Spinal cord (tissue), 10 donors: ENCODE measurements around the gene MYO1G. TPM values are rescaled to one million over a fixed set of nuclear protein-coding genes. Genes with fewer than 3 reads are reported as not detected.

Experiments used
- DNase-seq, 6 donors: peaks; one replicate each; pipeline versions ENCODE4 v3.0.0 to v3.0.0-alpha.2; 2013 to 2015; ENCODE audit warnings: low spot score in 6 of 6, low read depth in 4 of 6
- H3K27ac ChIP-seq: one replicate; pipeline ENCODE4 v1.5.1; 2013; ENCODE audit warnings: low read depth, low read length, control low read depth
- H3K27me3 ChIP-seq: one replicate; pipeline ENCODE4 v1.6.1; 2013; ENCODE audit warnings: low read length; ENCODE audit not compliant: control insufficient read depth, insufficient read depth
- H3K36me3 ChIP-seq: one replicate; pipeline ENCODE4 v1.6.1; 2013; ENCODE audit warnings: low read length; ENCODE audit not compliant: control insufficient read depth, insufficient read depth
- H3K4me1 ChIP-seq: one replicate; pipeline ENCODE4 v1.6.1; 2013; ENCODE audit warnings: low read length; ENCODE audit not compliant: control insufficient read depth, insufficient read depth
- H3K4me3 ChIP-seq: one replicate; pipeline ENCODE4 v1.5.1; 2013; ENCODE audit warnings: low read depth, low read length, control low read depth
- H3K9me3 ChIP-seq: one replicate; pipeline ENCODE4 v1.6.1; 2013; ENCODE audit warnings: low read length; ENCODE audit not compliant: control insufficient read depth, insufficient read depth
- WGBS: methylation state at CpG from one replicate; pipeline ENCODE4 v1.1.5; 2013; ENCODE audit warnings: missing lambda C conversion rate; ENCODE audit not compliant: insufficient coverage; 5-methylcytosine and 5-hydroxymethylcytosine counted together
- polyA plus RNA-seq, 2 donors: library from polyadenylated mRNA; unstranded; fragments of 120-200 nt; gene quantifications; one replicate each; pipeline ENCODE4 v1.2.1, GENCODE V29; 2013; ENCODE audit not compliant: insufficient read length in 2 of 2
- total RNA-seq, 2 donors: library from RNA; depleted of rRNA in 1 of 2; stranded (reverse); fragments of 120-200 nt in 1 of 2; fragments of >200 nt in 1 of 2; gene quantifications; one replicate each; pipeline versions ENCODE4 v1.2.3 to v1.2.4, GENCODE V29; 2013 to 2014
- donor health status: healthy.

The MYO1G gene
- total and polyA plus RNA-seq, 4 donors, result 0.48 to 1.4 (median 0.55) TPM

DNA sequence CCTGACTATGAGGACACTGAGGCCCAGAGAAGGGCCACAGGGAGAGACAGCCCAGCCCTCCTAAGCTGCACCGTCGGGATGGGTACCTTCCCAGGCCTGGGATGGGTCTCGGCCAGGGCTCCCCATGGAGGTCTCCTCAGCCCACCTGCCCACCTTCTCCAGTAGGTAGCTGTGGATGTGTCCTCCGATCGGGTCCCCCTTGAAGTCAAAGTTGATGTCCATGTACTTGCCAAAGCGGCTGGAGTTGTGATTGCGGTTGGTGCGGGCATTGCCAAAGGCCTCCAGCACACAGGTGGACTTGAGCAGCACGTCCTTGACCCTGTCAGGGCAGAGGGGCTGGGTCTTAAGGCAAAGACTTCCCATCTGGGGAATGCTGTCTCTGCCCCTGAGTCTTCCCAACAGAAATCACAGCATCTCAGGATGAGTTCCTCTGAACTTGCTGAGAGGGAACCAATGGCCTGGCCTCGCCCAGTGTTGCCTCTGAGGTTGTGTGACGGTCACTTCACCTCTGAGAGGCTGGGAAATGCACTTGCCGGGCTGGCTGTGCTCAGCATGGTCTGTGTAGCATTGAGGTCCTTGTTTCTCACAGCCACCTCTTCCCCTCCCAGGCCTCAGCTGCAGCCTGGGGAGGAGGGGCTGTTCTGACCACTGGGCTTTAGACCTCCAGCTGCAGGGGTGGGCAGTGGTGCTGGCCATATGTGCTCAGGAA lies 3.3 kb downstream of the MYO1G start:
- Histone ChIP-seq H3K36me3 (peaks cover 53% of the 10 kb centered on the region), H3K27me3 (no peaks in the 10 kb centered on the region), H3K9me3 (no peaks in the 10 kb centered on the region), H3K27ac (no peak overlapping the region), H3K4me1 (peaks cover 3% of the 10 kb centered on the region), H3K4me3 (no peak overlapping the region)
- WGBS, result 91% methylated on average over 10 of the region's 12 CpGs
- no peak for DNase-seq

DNA sequence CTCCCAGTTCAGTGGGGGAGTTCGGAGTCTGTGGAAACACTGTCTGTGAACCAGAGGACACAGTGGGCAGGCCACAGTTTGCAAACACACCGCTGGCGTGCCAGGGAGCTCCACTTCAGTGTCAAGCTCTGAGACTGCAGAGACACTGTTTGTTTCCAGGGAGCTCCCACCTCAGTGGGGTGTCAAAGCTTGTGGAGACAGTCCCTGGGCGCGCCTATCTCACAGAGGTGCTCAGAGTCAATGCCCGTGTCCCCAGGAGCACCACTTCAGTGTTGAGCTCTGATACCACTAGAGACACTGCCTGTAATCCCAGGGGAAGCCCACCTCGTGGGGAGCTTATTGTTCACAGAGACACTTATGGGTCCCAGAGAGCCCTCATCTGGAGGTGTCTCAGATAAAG lies 4.3 kb downstream of the MYO1G start:
- 86% methylated on average over 7 of the region's 7 CpGs for WGBS
- H3K4me3 ChIP-seq, result no peak overlapping the region
- DNase-seq, result no peak

DNA sequence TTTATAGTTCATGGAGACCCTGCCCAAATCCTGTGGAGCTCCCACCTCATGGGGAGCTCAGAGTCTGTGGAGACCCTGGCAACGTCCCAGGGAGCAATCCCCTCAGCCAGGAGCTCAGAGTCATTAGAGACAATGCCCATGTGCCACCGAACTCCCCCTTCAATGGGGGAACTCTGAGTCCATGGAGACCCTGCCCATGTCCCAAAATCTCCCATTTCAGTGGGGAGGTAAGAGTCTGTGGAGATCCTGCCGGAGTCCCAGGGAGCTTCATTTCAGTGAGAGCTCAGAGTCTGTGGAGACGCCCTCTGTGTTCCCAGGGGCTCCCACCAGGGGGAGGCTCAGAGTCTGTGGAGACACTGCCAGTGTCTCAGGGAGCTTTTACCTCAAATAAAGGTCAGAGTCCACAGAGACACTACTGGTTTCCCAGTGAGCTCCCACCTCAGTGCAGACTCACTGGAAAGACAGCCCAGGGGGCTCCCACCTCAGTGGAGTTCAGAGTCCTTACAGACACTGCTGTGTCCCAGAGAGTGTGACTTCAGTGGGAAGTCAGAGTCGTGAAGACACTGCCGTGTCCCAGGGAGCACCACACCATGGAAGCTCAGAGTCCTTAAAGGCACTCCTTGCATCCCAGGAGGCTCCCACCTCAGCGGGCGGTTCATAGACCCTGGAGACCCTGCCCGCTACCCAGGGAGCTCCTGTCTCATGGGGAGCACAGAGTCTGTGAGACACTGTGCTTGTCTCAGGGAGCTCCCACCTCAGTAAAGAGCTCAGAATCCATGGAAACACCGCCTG lies 5.0 kb downstream of the MYO1G start:
- Histone ChIP-seq H3K4me1 (peaks cover 3% of the 10 kb centered on the region), H3K9me3 (no peaks in the 10 kb centered on the region), H3K27ac (no peak overlapping the region), H3K27me3 (no peaks in the 10 kb centered on the region), H3K36me3 (peaks cover 40% of the 10 kb centered on the region), H3K4me3 (no peak overlapping the region)
- DNase-seq, result no peak
- 83% methylated on average over 10 of the region's 10 CpGs for WGBS

More for the DNA sequence above, 4.3 kb downstream of the MYO1G start:
- Histone ChIP-seq H3K36me3 (peaks cover 47% of the 10 kb centered on the region), H3K27me3 (no peaks in the 10 kb centered on the region), H3K27ac (no peak overlapping the region), H3K4me1 (peaks cover 3% of the 10 kb centered on the region), H3K9me3 (no peaks in the 10 kb centered on the region)

DNA sequence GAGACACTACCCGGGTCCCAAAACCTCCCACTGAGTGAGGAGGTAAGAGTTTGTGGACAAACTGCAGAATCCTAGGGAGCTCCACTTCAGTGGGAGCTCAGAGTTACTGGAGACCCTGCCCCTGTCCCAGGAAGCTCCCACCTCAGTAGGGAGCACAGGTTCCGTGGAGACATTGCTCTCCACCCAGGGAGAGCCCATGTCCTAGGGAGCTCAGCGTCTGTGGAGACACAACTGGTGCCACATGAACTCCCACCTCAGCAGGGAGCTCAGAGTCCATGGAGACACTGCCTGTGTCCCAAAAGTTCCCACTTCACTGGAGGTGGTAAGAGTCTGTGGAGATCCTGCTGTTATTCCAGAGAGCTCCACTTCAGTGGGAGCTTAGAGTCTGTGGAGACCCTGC lies 6.3 kb downstream of the MYO1G start:
- H3K9me3 ChIP-seq, result no peaks in the 10 kb centered on the region
- DNase-seq, result no peak
- peaks cover 3% of the 10 kb centered on the region for H3K4me1 ChIP-seq
- H3K27ac ChIP-seq, result no peak overlapping the region
- H3K4me3 ChIP-seq, result no peak overlapping the region
- H3K36me3 ChIP-seq, result peaks cover 27% of the 10 kb centered on the region
- WGBS, result 75% methylated on average over 3 of the region's 3 CpGs
- H3K27me3 ChIP-seq, result no peaks in the 10 kb centered on the region

DNA sequence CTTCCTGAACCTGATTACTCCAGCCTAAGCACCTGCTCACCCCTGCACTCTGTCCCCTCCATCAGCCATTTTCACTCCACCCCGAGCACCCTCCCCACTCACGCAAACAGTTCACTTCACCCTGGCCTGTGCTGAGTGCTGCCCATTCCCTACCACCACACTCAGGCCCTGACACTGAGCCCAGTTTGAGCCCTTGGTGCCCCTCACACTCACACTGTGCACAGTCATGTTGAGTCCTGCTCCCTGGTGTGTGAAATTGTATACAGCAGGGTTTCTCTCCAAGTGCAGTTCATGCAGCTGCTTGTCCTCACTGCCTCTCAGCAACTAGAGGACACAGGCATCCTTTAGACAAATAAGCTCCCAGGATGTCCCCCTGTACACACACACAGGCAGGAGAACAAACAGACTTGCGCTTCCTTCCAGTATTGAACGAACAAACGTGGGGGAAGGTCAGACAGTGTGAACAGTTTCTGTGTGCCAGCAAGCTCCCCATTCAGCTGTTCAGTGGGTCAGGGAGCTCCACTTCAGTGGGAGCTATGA lies 6.8 kb downstream of the MYO1G start:
- WGBS, result 63% methylated on average over 5 of the region's 5 CpGs
- no peak for DNase-seq
- Histone ChIP-seq H3K4me3 (no peak overlapping the region), H3K4me1 (peaks cover 3% of the 10 kb centered on the region), H3K9me3 (no peaks in the 10 kb centered on the region), H3K27me3 (no peaks in the 10 kb centered on the region), H3K27ac (no peak overlapping the region), H3K36me3 (peaks cover 21% of the 10 kb centered on the region)

DNA sequence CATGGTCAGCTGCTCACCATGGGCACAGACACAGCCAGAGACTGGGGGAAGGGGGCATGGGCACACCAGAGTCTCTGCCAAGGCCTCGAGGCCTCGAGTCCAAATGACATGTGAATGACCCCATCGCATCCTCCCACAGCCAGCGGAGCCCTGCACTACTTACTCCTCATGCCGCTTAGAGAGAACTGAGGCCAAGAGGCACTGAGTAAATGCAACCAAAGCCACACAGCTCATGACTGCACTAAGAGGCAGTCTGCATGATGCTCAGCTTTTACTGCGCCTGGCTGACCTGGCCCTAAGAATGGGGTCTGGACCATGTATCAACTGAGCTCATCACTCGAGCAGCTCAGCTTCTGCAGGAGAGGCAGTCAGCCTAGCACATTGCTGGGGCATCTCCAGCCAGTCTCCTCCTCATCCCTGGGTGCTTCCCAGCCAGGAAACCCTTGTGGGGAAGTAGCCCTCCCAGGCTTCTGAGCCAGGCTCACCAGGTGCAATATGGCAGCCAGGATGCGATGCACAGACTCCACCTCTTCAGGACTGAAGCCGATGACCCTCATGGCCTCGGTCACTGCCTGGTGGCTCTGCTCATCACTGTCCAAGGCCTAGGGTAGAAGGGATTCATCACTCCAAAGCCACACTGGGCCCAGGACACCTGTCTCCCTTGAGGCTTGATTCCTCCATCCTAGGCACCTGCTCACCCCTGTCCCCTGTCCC lies 7.5 kb downstream of the MYO1G start:
- no peaks in the 10 kb centered on the region for H3K27me3 ChIP-seq
- H3K4me1 ChIP-seq, result peaks cover 3% of the 10 kb centered on the region
- H3K36me3 ChIP-seq, result peaks cover 15% of the 10 kb centered on the region
- no peak overlapping the region for H3K27ac ChIP-seq
- WGBS, result 81% methylated on average over 10 of the region's 10 CpGs
- DNase-seq, result no peak
- no peak overlapping the region for H3K4me3 ChIP-seq
- no peaks in the 10 kb centered on the region for H3K9me3 ChIP-seq

DNA sequence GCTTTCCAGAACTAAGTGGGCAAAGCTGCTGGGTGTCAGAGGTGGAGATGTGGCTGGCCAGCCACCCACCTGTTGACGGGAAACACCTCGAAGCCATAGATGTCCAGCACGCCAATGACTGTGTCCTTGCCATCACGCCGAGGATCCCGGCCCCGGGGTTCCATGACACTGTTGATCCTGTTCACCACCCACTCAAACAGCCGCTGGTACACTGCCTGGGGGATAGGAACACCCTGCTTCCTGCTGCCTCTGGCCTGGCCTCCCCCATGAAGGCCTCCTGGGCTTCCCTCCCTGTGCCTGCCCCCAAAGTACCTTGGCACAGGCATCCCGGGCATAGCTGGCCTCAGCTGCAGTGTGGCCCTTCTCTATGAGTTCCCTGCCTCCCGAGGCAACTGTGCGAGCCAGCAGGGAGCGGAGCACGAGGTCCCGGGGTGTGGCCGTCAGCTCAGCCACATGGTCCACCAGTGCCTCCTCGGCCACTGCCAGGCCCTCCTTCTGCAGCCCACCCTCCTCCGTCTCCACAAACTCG lies 8.2 kb downstream of the MYO1G start:
- WGBS, result 80% methylated on average over 18 of the region's 18 CpGs

DNA sequence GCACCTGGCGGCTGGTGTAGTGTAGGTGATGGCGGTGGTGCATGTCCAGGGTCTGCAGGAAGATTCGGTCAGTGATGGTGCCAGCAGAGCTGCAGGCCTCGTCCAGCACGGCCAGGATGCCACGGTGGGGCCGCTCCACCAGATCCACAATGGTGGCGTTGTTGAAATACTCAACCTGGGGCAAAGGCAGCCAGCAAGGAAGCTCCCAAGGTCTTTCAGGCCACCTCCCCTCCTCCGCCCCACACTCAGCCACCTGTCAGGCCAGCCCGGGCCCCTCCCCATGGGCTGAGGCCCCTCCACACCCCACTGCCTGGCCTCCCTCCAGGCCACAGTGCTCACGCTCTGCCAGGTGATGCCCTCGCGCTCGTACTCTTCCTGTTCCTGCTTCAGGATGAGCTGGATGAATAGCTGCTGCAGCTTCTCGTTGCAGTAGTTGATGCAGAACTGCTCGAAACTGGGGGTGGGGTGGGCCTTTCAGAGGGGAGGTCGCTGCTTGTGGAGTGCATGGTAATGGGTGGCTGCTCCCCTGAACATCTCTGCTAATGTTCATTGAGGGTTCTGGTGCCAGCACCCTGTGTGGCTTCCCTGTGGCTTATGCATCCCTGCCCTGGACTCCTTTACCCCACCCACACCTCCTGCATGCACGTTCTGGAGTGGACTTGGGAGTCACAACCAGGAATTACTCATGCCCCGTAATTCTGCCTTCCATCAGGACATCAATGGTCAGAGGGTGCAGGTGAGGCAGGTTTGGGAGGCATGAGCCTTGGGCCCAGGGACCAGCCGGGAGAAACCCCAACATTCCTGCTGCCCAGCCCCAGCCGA lies 8.9 kb downstream of the MYO1G start:
- no peak for DNase-seq
- WGBS, result 82% methylated on average over 18 of the region's 21 CpGs
- H3K27ac ChIP-seq, result no peak overlapping the region

More for the DNA sequence above, 8.2 kb downstream of the MYO1G start:
- H3K9me3 ChIP-seq, result no peaks in the 10 kb centered on the region
- H3K36me3 ChIP-seq, result peaks cover 8% of the 10 kb centered on the region
- H3K4me1 ChIP-seq, result peaks cover 3% of the 10 kb centered on the region
- no peak for DNase-seq
- no peaks in the 10 kb centered on the region for H3K27me3 ChIP-seq
- no peak overlapping the region for H3K27ac ChIP-seq
- no peak overlapping the region for H3K4me3 ChIP-seq

More for the DNA sequence above, 8.9 kb downstream of the MYO1G start:
- Histone ChIP-seq H3K4me1 (peaks cover 3% of the 10 kb centered on the region), H3K27me3 (no peaks in the 10 kb centered on the region), H3K4me3 (no peak overlapping the region), H3K36me3 (peaks cover 2% of the 10 kb centered on the region), H3K9me3 (no peaks in the 10 kb centered on the region)
